Muscle layer of colon (tissue), 2 donors: Measurements from ENCODE around the gene B3GNT8.
A peak's percentile ranks its signal among the peaks of the same experiment; 100 is the strongest.
"Not testable (repeated sequence)": the region's sequence is repeated elsewhere in the genome, so short reads cannot be mapped to it uniquely, and the experiment has no call there.

Experiments used
- H3K27ac ChIP-seq: one replicate; pipeline ENCODE4 v1.7.0; 2013; ENCODE audit warnings: low read depth, mild to moderate bottlenecking, low read length, moderate library complexity
- H3K27me3 ChIP-seq, 2 donors: one replicate each; pipeline ENCODE4 v1.7.0; 2013; ENCODE audit warnings: low read length in 2 of 2, mild to moderate bottlenecking in 2 of 2; ENCODE audit not compliant: insufficient read depth in 2 of 2, control insufficient read depth in 1 of 2
- H3K36me3 ChIP-seq: one replicate; pipeline ENCODE4 v1.7.0; 2013; ENCODE audit warnings: mild to moderate bottlenecking, low read length; ENCODE audit not compliant: insufficient read depth
- H3K4me1 ChIP-seq: one replicate; pipeline ENCODE4 v1.7.0; 2013; ENCODE audit warnings: mild to moderate bottlenecking, low read length; ENCODE audit not compliant: insufficient read depth
- H3K4me3 ChIP-seq, 2 donors: one replicate each; pipeline ENCODE4 v1.7.0; 2013; ENCODE audit warnings: low read length in 2 of 2, low read depth in 1 of 2, mild to moderate bottlenecking in 1 of 2, moderate library complexity in 1 of 2
- H3K9ac ChIP-seq: one replicate; pipeline ENCODE4 v1.7.0; 2013; ENCODE audit warnings: low read length
- H3K9me3 ChIP-seq: one replicate; pipeline ENCODE4 v1.7.0; 2013; ENCODE audit warnings: mild to moderate bottlenecking, low read length
- donor health status: abdominal sarcoma.
- donor health status: Adenocarcinoma of cecum.

B3GNT8 gene

GRCh38 chr19:41447732-41448332, 20.7 kb upstream of the B3GNT8 start:
- Histone ChIP-seq H3K4me3 (no peak overlapping the region), H3K4me1 (no peaks in the 10 kb centered on the region)

DNA sequence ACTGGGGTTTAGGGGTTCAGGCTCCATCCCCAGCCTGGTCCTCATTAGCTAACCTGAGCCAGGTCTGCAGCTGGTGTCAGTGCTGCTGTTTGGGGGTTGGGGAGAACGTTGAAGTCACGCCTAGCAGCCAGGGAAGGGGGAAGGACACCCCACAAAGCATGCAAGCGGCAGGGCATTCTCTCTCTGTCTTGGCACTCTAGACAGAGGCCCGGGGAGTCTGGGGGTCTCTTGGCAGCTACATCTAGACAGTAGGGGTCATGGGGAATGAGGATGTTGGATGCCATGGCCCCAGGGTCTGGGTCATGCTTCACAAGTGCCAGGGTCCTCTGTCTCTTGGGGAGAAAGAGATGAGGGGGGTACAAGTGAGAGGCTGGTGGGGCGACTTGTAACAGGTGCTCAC, 18.4 kb upstream of the B3GNT8 start:
- no peaks in the 10 kb centered on the region for H3K9me3 ChIP-seq
- no peak overlapping the region for H3K27ac ChIP-seq
- H3K36me3 ChIP-seq = no peaks in the 10 kb centered on the region
- H3K4me3 ChIP-seq = no peak overlapping the region
- peaks cover 0 to 5% of the 10 kb centered on the region in 2 donors for H3K27me3 ChIP-seq
- H3K9ac ChIP-seq = no peak overlapping the region
- no peaks in the 10 kb centered on the region for H3K4me1 ChIP-seq

More at GRCh38 chr19:41447732-41448332, 20.7 kb upstream of the B3GNT8 start:
- Histone ChIP-seq H3K9ac (no peak overlapping the region), H3K27me3 (peaks cover 0 to under 1% of the 10 kb centered on the region in 2 donors), H3K27ac (no peak overlapping the region), H3K36me3 (no peaks in the 10 kb centered on the region), H3K9me3 (no peaks in the 10 kb centered on the region)

DNA sequence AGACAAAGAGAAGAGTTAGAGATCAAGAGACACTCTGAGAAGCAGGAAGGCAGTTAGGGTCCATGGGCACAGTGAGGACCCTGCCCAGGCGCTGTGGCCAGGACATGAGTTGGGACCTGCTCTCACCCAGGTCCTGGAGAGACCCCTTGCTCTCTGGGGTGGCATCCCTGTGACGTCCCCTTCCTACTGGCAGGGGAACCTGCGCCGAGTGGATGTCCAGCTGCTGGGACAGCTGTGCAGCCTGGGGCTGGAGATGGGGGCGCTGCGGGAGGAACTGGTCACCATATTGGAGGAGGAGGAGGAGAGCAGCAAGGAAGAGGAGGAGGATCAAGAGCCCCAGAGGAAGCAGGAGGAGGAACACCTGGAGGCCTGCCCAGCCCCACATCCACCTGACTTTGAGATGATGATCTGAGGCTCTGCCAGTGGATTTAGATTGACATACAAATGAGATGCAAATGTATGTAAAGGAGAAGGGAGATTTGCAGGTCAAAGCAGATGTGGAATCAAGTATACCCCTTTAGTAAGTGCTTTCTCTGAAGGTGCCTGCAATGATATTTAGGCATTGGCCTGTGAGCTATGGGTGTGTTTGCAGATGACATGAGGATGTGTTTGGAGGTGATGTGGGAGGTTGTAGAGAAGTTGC, 16.8 kb upstream of the B3GNT8 start:
- peaks cover 9% of the 10 kb centered on the region for H3K4me1 ChIP-seq
- H3K4me3 ChIP-seq = no peak overlapping the region
- H3K27ac ChIP-seq = no peak overlapping the region
- peaks cover 0 to 5% of the 10 kb centered on the region in 2 donors for H3K27me3 ChIP-seq
- H3K36me3 ChIP-seq = no peaks in the 10 kb centered on the region
- H3K9me3 ChIP-seq = no peaks in the 10 kb centered on the region
- H3K9ac ChIP-seq = no peak overlapping the region

- Histone ChIP-seq H3K9me3 (no peaks in the 10 kb centered on the region), H3K36me3 (no peaks in the 10 kb centered on the region), H3K27ac (no peak within 1 kb of the TSS), H3K4me1 (peaks cover 13% of the 10 kb centered on the region), H3K9ac (no peak within 1 kb of the TSS), H3K4me3 (no peak within 1 kb of the TSS), H3K27me3 (peaks cover 0 to 5% of the 10 kb centered on the region in 2 donors)
These were observed 15.5 kb upstream of the B3GNT8 start, which contains the start of gene ERICH4 for GRCh38 chr19:41442473-41443355. TSS of gene ERICH4 (plus strand) at chr19:41443156. CDS start at chr19:41443170, 14 bp downstream.

DNA sequence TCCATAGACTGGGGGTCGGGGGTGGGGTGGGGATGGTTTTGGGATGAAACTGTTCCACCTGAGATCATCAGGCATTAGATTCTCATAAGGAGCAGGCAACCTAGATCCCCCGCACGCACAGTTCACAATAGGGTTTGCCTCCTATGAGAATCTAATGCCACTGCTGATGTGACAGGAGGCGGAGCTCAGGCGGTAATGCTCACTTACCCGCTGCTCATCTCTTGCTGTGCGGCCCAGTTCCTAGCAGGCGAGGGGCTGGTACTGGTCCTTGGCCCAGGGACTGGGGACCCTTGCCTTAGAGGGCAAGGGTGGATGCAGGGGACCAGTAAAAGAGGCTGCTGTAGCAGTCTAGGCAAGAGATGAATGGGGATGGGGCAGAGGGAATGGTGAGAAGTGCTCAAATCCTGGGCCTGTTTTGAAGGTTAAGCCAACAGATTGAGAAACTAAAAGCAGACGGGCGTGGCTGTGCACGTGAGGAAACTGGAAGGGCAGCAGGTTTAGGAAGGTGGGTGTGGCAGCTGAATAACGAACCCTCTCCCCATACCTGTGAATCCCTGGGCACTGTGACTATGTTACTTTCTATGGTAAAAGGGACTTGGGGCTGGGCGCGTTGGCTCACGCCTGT, 14.3 kb upstream of the B3GNT8 start:
- Histone ChIP-seq H3K4me1 (peaks cover 13% of the 10 kb centered on the region), H3K9ac (no peak overlapping the region), H3K27ac (no peak overlapping the region), H3K4me3 (no peak overlapping the region), H3K9me3 (no peaks in the 10 kb centered on the region), H3K27me3 (peaks cover 0 to 5% of the 10 kb centered on the region in 2 donors), H3K36me3 (no peaks in the 10 kb centered on the region)

- Histone ChIP-seq H3K9ac (peak within 1 kb of the TSS; percentile 58), H3K27me3 (peaks cover 0 to 5% of the 10 kb centered on the region in 2 donors), H3K36me3 (peaks cover 3% of the 10 kb centered on the region), H3K4me3 (peak within 1 kb of the TSS; percentile 60 to 95), H3K27ac (peak within 1 kb of the TSS; percentile 90), H3K4me1 (peaks cover 13% of the 10 kb centered on the region), H3K9me3 (no peaks in the 10 kb centered on the region)
These were observed 12.5 kb upstream of the B3GNT8 start, which contains the start of gene DMAC2 for GRCh38 chr19:41439441-41440222. TSS of gene DMAC2 (minus strand) at chr19:41439912. CDS start at chr19:41439899, 13 bp downstream.

GRCh38 chr19:41437944-41438574, 10.9 kb upstream of the B3GNT8 start:
- peaks cover 13% of the 10 kb centered on the region for H3K4me1 ChIP-seq
- no peak overlapping the region for H3K27ac ChIP-seq
- no peak overlapping the region for H3K4me3 ChIP-seq
- peaks cover 9% of the 10 kb centered on the region for H3K36me3 ChIP-seq
- H3K9ac ChIP-seq = no peak overlapping the region
- peaks cover 0 to 5% of the 10 kb centered on the region in 2 donors for H3K27me3 ChIP-seq
- H3K9me3 ChIP-seq = no peaks in the 10 kb centered on the region

- Histone ChIP-seq H3K27me3 (no peaks in the 10 kb centered on the region), H3K36me3 (peaks cover 23% of the 10 kb centered on the region), H3K27ac (no peak overlapping the region), H3K9me3 (no peaks in the 10 kb centered on the region), H3K9ac (no peak overlapping the region), H3K4me3 (no peak overlapping the region), H3K4me1 (peaks cover 13% of the 10 kb centered on the region)
These were observed 9.4 kb upstream of the B3GNT8 start for GRCh38 chr19:41436674-41436951.

DNA sequence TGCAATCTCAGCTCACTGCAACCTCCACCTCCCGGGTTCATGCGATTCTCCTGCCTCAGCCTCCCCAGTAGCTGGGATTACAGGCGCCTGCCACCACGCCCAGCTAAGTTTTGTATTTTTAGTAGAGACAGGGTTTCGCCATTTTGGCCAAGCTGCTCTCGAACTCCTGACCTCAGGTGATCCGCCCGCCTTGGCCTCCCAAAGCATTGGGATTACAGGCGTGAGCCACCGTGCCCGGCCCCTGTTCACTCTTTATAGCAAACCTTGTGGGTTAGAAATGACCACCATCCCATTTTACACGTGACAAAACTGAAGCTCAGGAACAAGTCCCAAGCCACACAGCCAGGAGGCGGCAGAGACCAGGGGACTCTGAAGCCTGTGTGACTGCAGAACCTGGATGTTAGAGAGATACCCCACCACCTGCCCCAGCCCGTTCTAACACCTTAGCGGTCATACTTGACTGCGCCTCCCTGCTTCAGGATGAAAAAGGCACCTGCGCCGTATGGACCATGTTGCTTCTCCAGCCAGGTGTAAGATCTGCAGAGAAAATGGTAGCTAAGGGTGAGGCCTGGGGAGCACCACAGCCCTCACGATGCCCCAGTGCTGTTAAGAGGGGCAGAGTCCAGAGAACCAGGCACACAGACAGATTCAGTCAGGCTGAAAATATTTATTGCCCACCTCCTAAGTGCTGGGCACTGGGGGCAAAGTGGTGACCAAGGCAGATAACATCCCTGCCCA, 8.9 kb upstream of the B3GNT8 start:
- no peaks in the 10 kb centered on the region for H3K27me3 ChIP-seq
- no peak overlapping the region for H3K27ac ChIP-seq
- peaks cover 13% of the 10 kb centered on the region for H3K4me1 ChIP-seq
- H3K9ac ChIP-seq = no peak overlapping the region
- H3K4me3 ChIP-seq = no peak overlapping the region
- H3K36me3 ChIP-seq = peaks cover 28% of the 10 kb centered on the region
- H3K9me3 ChIP-seq = no peaks in the 10 kb centered on the region

DNA sequence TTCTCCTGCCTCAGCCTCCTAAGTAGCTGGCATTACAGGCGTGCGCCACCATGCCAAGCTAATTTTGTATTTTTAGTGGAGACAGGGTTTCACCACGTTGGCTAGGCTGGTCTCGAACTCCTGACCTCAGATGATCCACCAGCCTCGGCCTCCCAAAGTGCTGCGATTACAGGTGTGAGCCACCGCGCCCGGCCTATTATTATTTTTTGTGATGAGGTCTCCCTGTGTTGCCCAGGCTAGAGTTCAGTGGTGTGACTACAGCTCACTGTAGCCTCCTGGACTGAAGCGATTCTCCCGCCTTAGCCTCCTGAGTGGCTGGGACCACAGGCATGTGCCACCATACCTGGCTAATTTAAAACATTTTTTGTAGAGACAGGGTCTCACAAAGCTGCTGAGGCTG, 8.2 kb upstream of the B3GNT8 start:
- not testable (repeated sequence) for H3K27ac ChIP-seq, H3K9me3 ChIP-seq
- peaks cover 35% of the 10 kb centered on the region for H3K36me3 ChIP-seq

More for the DNA sequence above, 8.2 kb upstream of the B3GNT8 start:
- not testable (repeated sequence) for H3K27me3 ChIP-seq, H3K4me3 ChIP-seq, H3K9ac ChIP-seq
- H3K4me1 ChIP-seq = peaks cover 13% of the 10 kb centered on the region
